Ishikawa (cell line): ENCODE results near the gene SLC25A12.

Experiments
- CEBPB ChIP-seq: IDR thresholded peaks from 2 replicates; pipeline ENCODE4 v1.6.1; 2012
- CREB1 ChIP-seq: IDR thresholded peaks from 2 replicates; pipeline ENCODE4 v1.6.1; 2012; ENCODE audit warnings: low read depth
- EGR1 ChIP-seq: IDR thresholded peaks from 2 replicates; pipeline ENCODE4 v1.6.1; 2012
- EP300 ChIP-seq: IDR thresholded peaks from 2 replicates; pipeline ENCODE4 v1.6.1; 2012; ENCODE audit warnings: borderline replicate concordance
- FOXM1 ChIP-seq: IDR thresholded peaks from 2 replicates; pipeline ENCODE4 v1.6.1; 2012; ENCODE audit warnings: low read depth, borderline replicate concordance
- NFIC ChIP-seq: IDR thresholded peaks from 2 replicates; pipeline ENCODE4 v1.6.1; 2012
- RAD21 ChIP-seq: IDR thresholded peaks from 2 replicates; pipeline ENCODE4 v1.6.1; 2012; ENCODE audit warnings: low read depth
- REST ChIP-seq: IDR thresholded peaks from 2 replicates; pipeline ENCODE4 v1.6.1; 2012; ENCODE audit warnings: low read depth, mild to moderate bottlenecking
- TAF1 ChIP-seq: IDR thresholded peaks from 2 replicates; pipeline ENCODE4 v1.6.1; 2012; ENCODE audit warnings: low read depth, mild to moderate bottlenecking
- TCF12 ChIP-seq: IDR thresholded peaks from 2 replicates; pipeline ENCODE4 v1.6.1; 2012; ENCODE audit warnings: low read depth
- TEAD4 ChIP-seq: IDR thresholded peaks from 2 replicates; pipeline ENCODE4 v1.6.1; 2012
- USF1 ChIP-seq: IDR thresholded peaks from 2 replicates; pipeline ENCODE4 v1.6.1; 2012
- YY1 ChIP-seq: IDR thresholded peaks from 2 replicates; pipeline ENCODE4 v1.6.1; 2012; ENCODE audit warnings: low read depth
- ZBTB7A ChIP-seq: IDR thresholded peaks from 2 replicates; pipeline ENCODE4 v1.6.1; 2012; ENCODE audit warnings: low read depth
- TF ChIP-seq, protein P1 (sequence below): IDR thresholded peaks from 2 replicates; pipeline ENCODE4 v1.6.1; 2012

SLC25A12 gene

GRCh38 chr2:171807119-171807518, 86.9 kb downstream of the SLC25A12 start:
- TF ChIP-seq FOXM1 (no peak), CREB1 (no peak), EP300 (no peak), ZBTB7A (no peak), TCF12 (no peak), EGR1 (no peak)

DNA sequence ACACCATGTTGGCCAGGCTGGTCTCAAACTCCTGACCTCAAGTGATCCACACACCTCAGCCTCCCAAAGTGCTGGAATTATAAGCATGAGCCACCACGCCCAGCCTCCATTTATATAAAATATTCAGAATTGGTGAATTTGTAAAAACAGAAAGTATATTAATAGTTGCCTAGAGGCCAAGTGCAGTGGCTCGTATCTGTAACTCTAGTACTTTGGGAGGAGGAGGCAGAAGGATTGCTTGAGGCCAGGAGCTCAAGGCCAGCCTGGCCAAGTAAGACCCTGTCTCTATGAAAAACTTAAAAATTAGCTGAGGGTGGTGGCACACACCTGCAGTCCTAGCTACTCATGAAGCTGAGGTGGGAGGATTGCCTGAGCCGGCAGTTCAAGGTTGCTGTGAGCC, 89.6 kb downstream of the SLC25A12 start:
- TF ChIP-seq ZBTB7A (no peak), CREB1 (no peak), TAF1 (no peak)

DNA sequence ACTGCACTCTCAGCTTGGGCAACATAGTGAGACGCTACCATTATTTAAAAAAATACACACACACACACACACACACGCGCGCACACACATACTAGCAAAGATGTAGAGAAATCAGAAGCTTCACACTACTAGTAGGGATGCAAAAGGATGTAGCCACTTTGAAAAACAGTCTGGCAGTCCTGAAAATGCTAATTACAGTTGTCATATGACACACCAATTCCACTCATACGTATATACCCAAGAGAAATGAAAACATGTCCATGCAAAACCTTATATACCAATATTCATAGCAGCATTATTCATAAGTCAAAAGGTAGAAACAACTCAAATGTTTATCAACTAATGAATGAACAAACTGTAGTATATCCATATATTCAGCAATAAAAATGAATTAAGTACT, 90.3 kb downstream of the SLC25A12 start:
- no peak for TF ChIP-seq EP300
- TF ChIP-seq CEBPB, result no peak
- no peak for TF ChIP-seq TAF1
- no peak for TF ChIP-seq CREB1
- TF ChIP-seq NFIC, result no peak
- no peak for TF ChIP-seq RAD21
- no peak for TF ChIP-seq USF1
- no peak for TF ChIP-seq YY1
- TF ChIP-seq REST, result no peak
- TF ChIP-seq FOXM1, result no peak

- TF ChIP-seq USF1 (no peak), REST (no peak), CREB1 (no peak), TEAD4 (no peak), ZBTB7A (no peak), CEBPB (no peak), FOXM1 (no peak), TAF1 (no peak), RAD21 (no peak), YY1 (no peak), NFIC (no peak), EGR1 (no peak), EP300 (no peak), TCF12 (no peak)
- TF ChIP-seq, protein P1, sequence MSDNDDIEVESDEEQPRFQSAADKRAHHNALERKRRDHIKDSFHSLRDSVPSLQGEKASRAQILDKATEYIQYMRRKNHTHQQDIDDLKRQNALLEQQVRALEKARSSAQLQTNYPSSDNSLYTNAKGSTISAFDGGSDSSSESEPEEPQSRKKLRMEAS, result no peak
Measured at GRCh38 chr2:171800639-171801038, 93.4 kb downstream of the SLC25A12 start.

- no peak for TF ChIP-seq CREB1
- no peak for TF ChIP-seq USF1
- no peak for TF ChIP-seq RAD21
- no peak for TF ChIP-seq ZBTB7A
- no peak for TF ChIP-seq TAF1
- TF ChIP-seq, protein P1, result no peak
- TF ChIP-seq EGR1, result no peak
- no peak for TF ChIP-seq YY1
Measured at GRCh38 chr2:171798156-171798820, 95.8 kb downstream of the SLC25A12 start.

DNA sequence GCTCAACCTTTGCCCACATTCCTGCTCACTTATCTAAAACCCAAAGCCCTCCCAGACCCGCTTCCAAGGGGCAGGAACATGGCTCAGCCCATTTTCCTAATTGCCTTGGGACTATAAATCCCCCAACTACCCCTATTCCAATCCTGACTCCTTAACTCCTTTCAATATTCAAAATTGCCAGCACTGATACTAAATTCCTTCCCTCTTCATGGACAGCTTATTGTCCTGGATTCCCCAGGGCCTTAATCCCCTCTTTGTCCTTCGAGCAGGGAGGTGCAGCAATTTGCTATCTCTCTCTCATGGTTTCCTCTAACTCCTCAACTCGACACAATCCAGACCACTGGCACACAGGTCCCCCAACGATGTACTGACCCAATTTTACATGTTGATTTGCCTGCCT, 99.1 kb downstream of the SLC25A12 start:
- TF ChIP-seq NFIC (no peak), EP300 (no peak)
